ENCODE results near the gene CCDC9B.

Gene CCDC9B

DNA sequence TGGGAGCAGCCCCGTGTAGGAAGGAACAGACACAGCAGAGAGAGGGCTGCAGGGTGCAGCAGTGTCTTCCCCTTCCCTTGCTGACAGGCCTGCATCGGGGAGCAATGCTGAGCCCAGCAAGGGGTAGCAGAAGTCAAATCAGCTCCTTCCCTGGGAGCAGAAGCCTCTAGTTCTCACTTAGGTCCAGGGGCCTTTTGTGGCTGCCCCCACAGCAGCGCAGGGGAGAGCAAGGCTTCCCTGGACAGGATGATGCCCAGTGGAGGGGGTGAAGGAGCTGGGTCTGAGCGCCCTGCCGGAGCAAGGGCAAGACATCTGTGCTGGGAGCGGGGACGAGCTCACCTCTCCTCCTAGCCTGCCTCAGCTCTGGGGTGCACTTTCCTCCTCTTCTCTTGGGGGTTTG, 33.8 kb downstream of the CCDC9B start:
- ChIA-PET CTCF (interaction anchor here (0.8 to 5.9 kb wide), 3 partner anchors 16 to 31 kb away, joined by 3 to 55 read pairs (median 5); no protein-coding TSS in a partner anchor), POLR2A (interaction anchor here (1.2 kb wide), 1 partner anchor 10 kb away, joined by 3 read pairs; no protein-coding TSS in a partner anchor)
- TF ChIP-seq SP1 (IDR thresholded peaks at IDR 0.05) (no peak), LEF1 (IDR thresholded peaks at IDR 0.05; ENCODE audit: borderline replicate concordance) (no peak), L3MBTL2 (conservative IDR thresholded peaks at IDR 0.05) (no peak), FOXA1 (IDR thresholded peaks at IDR 0.05) (no peak), NFRKB (IDR thresholded peaks at IDR 0.05) (no peak), CTBP1 (IDR thresholded peaks at IDR 0.05; ENCODE audit: borderline replicate concordance) (no peak), SUZ12 (IDR thresholded peaks at IDR 0.05) (no peak), ARNT (IDR thresholded peaks at IDR 0.05) (no peak), BHLHE40 (IDR thresholded peaks at IDR 0.05; ENCODE audit: borderline replicate concordance) (no peak), ZNF384 (IDR thresholded peaks at IDR 0.05) (no peak), FOXK2 (IDR thresholded peaks at IDR 0.05) (no peak), FOXM1 (IDR thresholded peaks at IDR 0.05; ENCODE audit: borderline replicate concordance) (no peak), TARDBP (IDR thresholded peaks at IDR 0.05) (no peak), ELF4 (IDR thresholded peaks at IDR 0.05) (no peak), HDGF (IDR thresholded peaks at IDR 0.05; ENCODE audit: borderline replicate concordance) (no peak)
- TF ChIP-seq, protein P1, sequence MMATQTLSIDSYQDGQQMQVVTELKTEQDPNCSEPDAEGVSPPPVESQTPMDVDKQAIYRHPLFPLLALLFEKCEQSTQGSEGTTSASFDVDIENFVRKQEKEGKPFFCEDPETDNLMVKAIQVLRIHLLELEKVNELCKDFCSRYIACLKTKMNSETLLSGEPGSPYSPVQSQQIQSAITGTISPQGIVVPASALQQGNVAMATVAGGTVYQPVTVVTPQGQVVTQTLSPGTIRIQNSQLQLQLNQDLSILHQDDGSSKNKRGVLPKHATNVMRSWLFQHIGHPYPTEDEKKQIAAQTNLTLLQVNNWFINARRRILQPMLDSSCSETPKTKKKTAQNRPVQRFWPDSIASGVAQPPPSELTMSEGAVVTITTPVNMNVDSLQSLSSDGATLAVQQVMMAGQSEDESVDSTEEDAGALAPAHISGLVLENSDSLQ (IDR thresholded peaks at IDR 0.05), result no peak
- no peak for DNase-seq (ENCODE audit: extremely low spot score)

DNA sequence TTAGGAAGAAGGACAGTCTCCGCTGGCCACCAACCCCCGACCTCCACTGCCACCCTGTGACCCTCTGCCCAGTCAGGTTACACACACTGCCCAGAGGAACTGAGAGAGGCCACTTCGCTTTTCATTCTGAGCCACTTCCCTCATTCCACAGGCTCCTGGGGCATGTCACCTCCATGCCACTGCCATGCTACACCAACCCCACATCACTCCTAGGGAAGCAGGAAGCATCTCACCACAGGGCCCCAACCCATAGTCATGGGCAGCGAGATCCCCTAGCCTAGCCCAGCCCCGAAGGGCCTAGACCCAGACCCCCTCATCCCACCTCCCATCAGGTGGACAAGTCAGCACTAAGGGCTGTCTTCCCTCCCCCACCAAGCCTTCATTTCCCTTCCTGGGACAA, 34.4 kb downstream of the CCDC9B start:
- ChIA-PET POLR2A (no interaction called here), CTCF (interaction anchor here (5.9 kb wide), 1 partner anchor 27 kb away, joined by 55 read pairs; no protein-coding TSS in a partner anchor)
- TF ChIP-seq ZNF384 (IDR thresholded peaks at IDR 0.05), result no peak
- TF ChIP-seq FOXK2 (IDR thresholded peaks at IDR 0.05), result no peak
- no peak for TF ChIP-seq ARNT (IDR thresholded peaks at IDR 0.05)
- TF ChIP-seq L3MBTL2 (conservative IDR thresholded peaks at IDR 0.05), result no peak
- no peak for TF ChIP-seq SUZ12 (IDR thresholded peaks at IDR 0.05)
- no peak for TF ChIP-seq FOXA1 (IDR thresholded peaks at IDR 0.05)
- TF ChIP-seq ELF4 (IDR thresholded peaks at IDR 0.05), result no peak
- TF ChIP-seq BHLHE40 (IDR thresholded peaks at IDR 0.05; ENCODE audit: borderline replicate concordance), result no peak
- TF ChIP-seq FOXM1 (IDR thresholded peaks at IDR 0.05; ENCODE audit: borderline replicate concordance), result no peak
- no peak for TF ChIP-seq LEF1 (IDR thresholded peaks at IDR 0.05; ENCODE audit: borderline replicate concordance)
- no peak for DNase-seq (ENCODE audit: extremely low spot score)

DNA sequence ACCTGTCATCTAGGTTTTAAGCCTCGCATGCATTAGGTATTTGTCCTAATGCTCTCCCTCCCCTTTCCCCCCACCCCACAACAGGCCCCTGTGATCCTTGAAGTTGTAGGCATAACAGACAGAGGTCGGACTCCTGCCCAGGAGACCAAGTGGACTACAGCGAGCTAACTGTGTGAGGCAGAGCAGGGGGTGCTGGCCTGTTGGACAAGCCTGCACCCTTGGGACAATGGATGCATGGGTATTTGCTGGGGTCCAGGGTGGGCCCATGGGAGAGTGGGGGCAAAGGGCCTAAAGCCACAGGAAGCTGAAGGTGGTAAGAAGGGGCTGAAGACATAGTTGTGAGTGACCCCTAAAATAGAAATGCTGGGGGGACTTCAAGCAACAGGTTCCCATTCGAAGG, 35.5 kb downstream of the CCDC9B start:
- DNase-seq (ENCODE audit: extremely low spot score), result no peak
- ChIA-PET POLR2A (no interaction called here), CTCF (interaction anchor here (1.5 kb wide), 1 partner anchor 26 kb away, joined by 5 read pairs; no protein-coding TSS in a partner anchor)
- TF ChIP-seq LEF1 (IDR thresholded peaks at IDR 0.05; ENCODE audit: borderline replicate concordance) (no peak), NFRKB (IDR thresholded peaks at IDR 0.05) (no peak), ELF4 (IDR thresholded peaks at IDR 0.05) (no peak), FOXA1 (IDR thresholded peaks at IDR 0.05) (no peak), SUZ12 (IDR thresholded peaks at IDR 0.05) (no peak), BHLHE40 (IDR thresholded peaks at IDR 0.05; ENCODE audit: borderline replicate concordance) (no peak), CTBP1 (IDR thresholded peaks at IDR 0.05; ENCODE audit: borderline replicate concordance) (no peak), FOXK2 (IDR thresholded peaks at IDR 0.05) (no peak), SP1 (IDR thresholded peaks at IDR 0.05) (no peak), L3MBTL2 (conservative IDR thresholded peaks at IDR 0.05) (no peak), TARDBP (IDR thresholded peaks at IDR 0.05) (no peak), ZNF384 (IDR thresholded peaks at IDR 0.05) (no peak), HDGF (IDR thresholded peaks at IDR 0.05; ENCODE audit: borderline replicate concordance) (no peak), FOXM1 (IDR thresholded peaks at IDR 0.05; ENCODE audit: borderline replicate concordance) (no peak)
- TF ChIP-seq, protein P1 (IDR thresholded peaks at IDR 0.05), result no peak

DNA sequence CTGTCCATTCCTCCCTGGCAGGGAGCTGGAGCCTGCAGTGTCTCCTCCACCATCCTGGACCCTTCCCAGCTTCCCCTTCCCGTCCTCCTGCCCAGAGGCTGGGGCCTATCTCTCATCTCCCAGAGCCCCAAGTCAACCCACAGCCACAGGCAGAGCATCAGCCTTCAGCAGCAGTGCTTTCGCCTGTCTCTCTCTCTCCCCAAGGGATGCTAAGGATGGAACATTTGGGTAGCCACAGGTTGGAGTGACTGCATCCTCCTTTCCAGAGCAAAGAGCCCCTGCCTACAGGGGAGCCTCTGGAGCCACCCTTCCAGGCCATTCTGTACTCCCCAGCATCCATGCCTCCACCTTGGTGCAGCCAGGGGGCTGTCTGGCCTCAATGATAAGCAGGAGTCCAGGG, 37.2 kb downstream of the CCDC9B start:
- TF ChIP-seq BHLHE40 (IDR thresholded peaks at IDR 0.05; ENCODE audit: borderline replicate concordance), result no peak
- CTCF ChIA-PET, result no interaction called here
- DNase-seq (ENCODE audit: extremely low spot score), result no peak
- POLR2A ChIA-PET, result no interaction called here

DNA sequence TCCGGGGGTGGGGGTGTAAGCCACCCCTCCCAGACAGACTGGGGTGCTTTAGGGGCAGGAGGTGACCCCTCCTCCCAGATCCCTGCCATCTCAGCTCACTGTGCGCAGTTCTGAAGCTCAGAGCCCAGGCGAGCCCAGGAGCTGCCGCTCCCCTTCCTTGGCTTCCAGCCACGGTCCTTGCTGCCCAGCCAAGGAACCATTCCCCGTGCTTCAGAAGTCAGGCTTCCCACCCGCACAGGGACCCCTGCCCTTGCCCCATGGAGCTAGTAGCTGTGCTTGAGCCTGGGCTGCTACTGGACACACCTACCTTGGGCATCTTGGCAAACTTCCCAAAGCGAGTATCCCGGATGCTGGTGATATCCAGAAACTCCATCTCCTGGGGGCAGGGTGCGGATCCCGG, 37.8 kb downstream of the CCDC9B start:
- TF ChIP-seq TARDBP (IDR thresholded peaks at IDR 0.05) (no peak), SUZ12 (IDR thresholded peaks at IDR 0.05) (no peak), LEF1 (IDR thresholded peaks at IDR 0.05; ENCODE audit: borderline replicate concordance) (no peak)
- POLR2A ChIA-PET, result no interaction called here
- DNase-seq (ENCODE audit: extremely low spot score), result no peak
- CTCF ChIA-PET, result no interaction called here

DNA sequence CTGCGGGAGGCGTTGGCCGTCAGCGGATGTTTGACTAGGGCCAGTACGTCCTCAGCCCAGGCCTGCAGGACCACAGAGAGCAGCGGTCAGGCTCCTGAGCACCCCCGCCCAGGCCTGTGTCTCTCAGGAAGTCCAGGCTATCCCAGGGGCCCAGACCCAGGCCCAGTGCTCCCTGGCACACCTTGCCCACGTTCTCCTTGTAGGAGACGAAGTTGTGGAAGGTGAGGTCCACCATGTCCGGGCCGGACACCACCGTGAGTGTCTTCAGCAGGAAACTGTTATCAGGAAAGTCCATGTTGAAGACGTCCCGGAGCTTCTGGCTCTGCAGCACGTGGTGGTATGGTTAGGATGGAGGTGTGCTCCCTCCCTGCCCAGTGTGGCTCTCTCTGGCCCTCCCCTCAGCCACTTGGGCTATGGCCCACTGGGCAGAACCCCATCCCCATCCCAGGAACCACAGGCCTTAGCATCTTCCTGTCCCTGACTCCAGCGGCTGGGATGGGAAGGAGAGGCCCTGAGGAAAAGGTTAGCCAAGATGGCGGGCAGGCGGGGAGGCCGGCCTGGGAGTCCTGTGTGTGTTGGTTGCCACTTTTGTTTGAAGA, 38.4 kb downstream of the CCDC9B start:
- no peak for TF ChIP-seq SP1 (IDR thresholded peaks at IDR 0.05)
- TF ChIP-seq TARDBP (IDR thresholded peaks at IDR 0.05), result no peak
- no peak for TF ChIP-seq LEF1 (IDR thresholded peaks at IDR 0.05; ENCODE audit: borderline replicate concordance)
- TF ChIP-seq FOXA1 (IDR thresholded peaks at IDR 0.05), result no peak
- TF ChIP-seq FOXM1 (IDR thresholded peaks at IDR 0.05; ENCODE audit: borderline replicate concordance), result no peak
- TF ChIP-seq HDGF (IDR thresholded peaks at IDR 0.05; ENCODE audit: borderline replicate concordance), result no peak
- no peak for TF ChIP-seq BHLHE40 (IDR thresholded peaks at IDR 0.05; ENCODE audit: borderline replicate concordance)
- TF ChIP-seq, protein P1 (IDR thresholded peaks at IDR 0.05), result no peak
- POLR2A ChIA-PET, result no interaction called here
- CTCF ChIA-PET, result interaction anchor here (1.3 kb wide), 1 partner anchor 9 kb away, joined by 3 read pairs; no protein-coding TSS in a partner anchor
- DNase-seq (ENCODE audit: extremely low spot score), result no peak

Data from HEK293T (cell line).